ENCODE data around the gene IQSEC1. TPM values are rescaled to one million over a fixed set of nuclear protein-coding genes. Genes with fewer than 3 reads are reported as not detected.

IQSEC1 gene
- total RNA-seq, 1 experiment from 2014 or later, result 28.1 TPM

DNA sequence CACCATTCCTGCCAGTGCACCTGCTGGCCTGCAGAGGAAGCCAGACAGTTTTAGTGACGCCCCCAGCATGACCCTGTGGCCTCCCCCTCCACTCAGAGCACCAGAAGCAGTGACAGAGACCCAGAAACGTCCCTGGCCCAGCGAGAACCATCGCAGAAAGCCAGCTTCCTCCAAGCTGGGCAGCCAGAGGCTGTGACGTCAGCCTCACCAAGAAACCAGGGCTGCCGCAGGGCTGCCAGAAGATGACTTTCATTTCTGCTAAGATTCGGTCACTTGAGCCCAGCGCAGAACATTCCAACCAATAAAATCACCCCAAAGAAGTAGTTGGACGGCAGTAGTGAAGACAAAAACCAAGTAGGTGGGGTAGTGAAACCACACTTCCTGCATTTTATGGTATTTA lies 202.3 kb downstream of the IQSEC1 start:
- no peaks in the 10 kb centered on the region for H3K79me2 ChIP-seq (ENCODE audit: insufficient read depth, low read length)
- ATAC-seq (no peak), DNase-seq (ENCODE audit: low read depth, low spot score) (no peak)
- H3K4me1 ChIP-seq (ENCODE audit: control insufficient read depth in 1 of 2, insufficient read depth in 2 of 2, low read length in 2 of 2), result peaks cover 10% of the 10 kb centered on the region in 2 experiments; a peak in 3 of 4 replicates
- ChIA-PET POLR2A (no interaction called here), RAD21 (ENCODE audit: low non-redundant PET in 1 of 2, low total read pairs in 2 of 2, uncharacterized antibody in 2 of 2, unreplicated experiment in 2 of 2) (no interaction called here), CTCF (no interaction called here)
- no peak overlapping the region for H3K4me3 ChIP-seq (replicated peaks in 1 of 2; ENCODE audit: low read depth in 1 of 2, low read length in 2 of 2)
- intact Hi-C loops (cut with micrococcal nuclease), result no loop called here
- BruUV-seq (replicated peaks), result no TSS peak
- no peak overlapping the region for H3K4me2 ChIP-seq (ENCODE audit: low read length)
- TF ChIP-seq FOSL1 (IDR thresholded peaks at IDR 0.05; ENCODE audit: low read depth), result no peak
- no peaks in the 10 kb centered on the region for H3K27me3 ChIP-seq (ENCODE audit: insufficient read depth, low read length)
- no peaks in the 10 kb centered on the region for H3K9me3 ChIP-seq (ENCODE audit: control insufficient read depth in 1 of 2, insufficient read depth in 1 of 2, low read depth in 1 of 2, low read length in 2 of 2)
- H2AFZ ChIP-seq (ENCODE audit: low read depth, low read length, poor library complexity, severe bottlenecking), result no peak overlapping the region
- no peaks in the 10 kb centered on the region for H4K20me1 ChIP-seq (ENCODE audit: insufficient read depth)
- H3K9ac ChIP-seq (ENCODE audit: low read length), result no peak overlapping the region
- H3K36me3 ChIP-seq (ENCODE audit: control insufficient read depth in 1 of 2, insufficient read depth in 2 of 2, low read length in 2 of 2), result no peaks in the 10 kb centered on the region
- no peak overlapping the region for H3K27ac ChIP-seq (ENCODE audit: low read depth, low read length)
- H3K9me2 ChIP-seq (ENCODE audit: insufficient read depth), result no peaks in the 10 kb centered on the region

DNA sequence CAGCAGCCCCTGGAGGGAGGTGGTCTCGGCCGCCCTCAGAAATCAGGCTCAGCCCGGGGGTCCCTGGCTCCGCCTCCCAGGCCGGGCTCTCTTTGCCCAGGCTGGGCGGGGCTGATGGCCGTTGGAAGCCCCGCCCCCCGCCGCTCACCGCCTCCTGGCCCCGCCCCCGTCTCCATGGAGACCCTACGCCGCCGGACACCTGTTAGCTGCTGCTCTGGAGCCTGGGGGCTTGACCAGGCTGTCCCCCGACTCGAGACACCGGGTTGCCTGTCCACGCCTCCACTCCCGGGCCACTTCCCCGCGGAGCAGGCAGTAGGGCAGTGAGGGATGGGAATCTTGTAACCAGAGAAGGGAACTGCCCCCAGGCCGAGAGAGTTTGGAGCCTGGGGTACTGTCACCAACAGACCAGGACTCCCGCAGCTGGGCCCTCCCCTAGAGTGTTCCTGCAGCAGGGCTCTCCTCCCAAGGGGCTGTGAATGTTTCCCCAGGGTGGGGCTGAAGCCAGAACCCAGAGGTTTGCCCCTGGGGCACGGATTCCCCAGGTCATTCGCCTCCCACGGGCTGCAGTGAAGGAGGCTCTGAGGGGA lies 204.1 kb downstream of the IQSEC1 start:
- Histone ChIP-seq H3K27ac (ENCODE audit: low read depth, low read length) (no peak overlapping the region; the same call in 1 of the 2 replicates), H3K4me1 (ENCODE audit: control insufficient read depth in 1 of 2, insufficient read depth in 2 of 2, low read length in 2 of 2) (peaks cover 10% of the 10 kb centered on the region in 2 experiments; a peak in 3 of 4 replicates), H3K4me2 (ENCODE audit: low read length) (peak overlapping the region; percentile 55), H3K9me3 (ENCODE audit: control insufficient read depth in 1 of 2, insufficient read depth in 1 of 2, low read depth in 1 of 2, low read length in 2 of 2) (no peaks in the 10 kb centered on the region), H3K79me2 (ENCODE audit: insufficient read depth, low read length) (no peaks in the 10 kb centered on the region), H3K36me3 (ENCODE audit: control insufficient read depth in 1 of 2, insufficient read depth in 2 of 2, low read length in 2 of 2) (no peaks in the 10 kb centered on the region), H3K9me2 (ENCODE audit: insufficient read depth) (no peaks in the 10 kb centered on the region), H4K20me1 (ENCODE audit: insufficient read depth) (no peaks in the 10 kb centered on the region), H3K27me3 (ENCODE audit: insufficient read depth, low read length) (no peaks in the 10 kb centered on the region), H3K4me3 (replicated peaks in 1 of 2; ENCODE audit: low read depth in 1 of 2, low read length in 2 of 2) (no peak overlapping the region), H2AFZ (ENCODE audit: low read depth, low read length, poor library complexity, severe bottlenecking) (peak overlapping the region; percentile 85), H3K9ac (ENCODE audit: low read length) (no peak overlapping the region)
- ChIA-PET CTCF (interaction anchor here (3.3 kb wide), 1 partner anchor 23 kb away, joined by 12 read pairs; no protein-coding TSS in a partner anchor), POLR2A (no interaction called here), RAD21 (ENCODE audit: low non-redundant PET in 1 of 2, low total read pairs in 2 of 2, uncharacterized antibody in 2 of 2, unreplicated experiment in 2 of 2) (no interaction called here)
- no TSS peak for BruUV-seq (replicated peaks)
- TF ChIP-seq SRF (IDR thresholded peaks at IDR 0.05; ENCODE audit: low read depth) (no peak), ELF1 (IDR thresholded peaks at IDR 0.05; ENCODE audit: borderline replicate concordance, low read depth) (no peak), EZH2 (IDR thresholded peaks at IDR 0.05) (no peak), TCF7L2 (IDR thresholded peaks at IDR 0.05; ENCODE audit: borderline replicate concordance, extremely low read depth, insufficient read depth, insufficient read length) (no peak), CTCF (IDR thresholded peaks at IDR 0.05 in 2 of 3, conservative IDR thresholded peaks at IDR 0.05 in 1 of 3; ENCODE audit: borderline replicate concordance in 1 of 3, insufficient read depth in 1 of 3, low read depth in 2 of 3, low read length in 2 of 3) (no peak), ZFX (IDR thresholded peaks at IDR 0.05) (no peak), POLR2AphosphoS5 (IDR thresholded peaks at IDR 0.05; ENCODE audit: low read depth, low read length) (no peak), YY1 (IDR thresholded peaks at IDR 0.05; ENCODE audit: extremely low read depth, insufficient replicate concordance, low read depth, low read length) (no peak), EZH2phosphoT487 (IDR thresholded peaks at IDR 0.05; ENCODE audit: borderline replicate concordance) (no peak)
- ATAC-seq, result peak; percentile 82
- no peak for DNase-seq (ENCODE audit: low read depth, low spot score)
- intact Hi-C loops (cut with micrococcal nuclease), result loop anchor here (2.0 kb wide), 1 partner anchor 126 kb away; no protein-coding TSS in a partner anchor
